Measurements from ENCODE around the gene GSN. TPM values are rescaled to one million over a fixed set of nuclear protein-coding genes. Genes with fewer than 3 reads are reported as not detected.

The GSN gene
- total and polyA plus RNA-seq, 2 of the 13 experiments (the other 11 are each of a cell fraction or from before 2014, with no cell fraction given) = 294 to 307 TPM

GRCh38 chr9:121281614-121282276 lies 13.8 kb downstream of the GSN start (continued):
- TF ChIP-seq KIAA2018 (CRISPR knock-in tag; IDR thresholded peaks at IDR 0.05; ENCODE audit: borderline replicate concordance) (no peak), SOX13 (IDR thresholded peaks at IDR 0.05) (peak; percentile 38; the same call in 1 of the 2 replicates), SOX13 (CRISPR knock-in tag; conservative IDR thresholded peaks at IDR 0.05 in 1 of 2, IDR thresholded peaks at IDR 0.05 in 1 of 2) (peak in 1 of 2 experiments; percentile 73; a peak in 2 of 4 replicates), ARID5B (CRISPR knock-in tag; IDR thresholded peaks at IDR 0.05) (peak; percentile 86), ZBTB44 (CRISPR knock-in tag; IDR thresholded peaks at IDR 0.05) (no peak), GABPA (IDR thresholded peaks at IDR 0.05; ENCODE audit: low read depth, low read length) (no peak), GABPA (CRISPR knock-in tag; IDR thresholded peaks at IDR 0.05; ENCODE audit: low read depth) (peak; percentile 27; the same call in 1 of the 2 replicates), ZNF124 (CRISPR knock-in tag; IDR thresholded peaks at IDR 0.05) (no peak), THAP7 (CRISPR knock-in tag; IDR thresholded peaks at IDR 0.05) (no peak), ZNF619 (CRISPR knock-in tag; IDR thresholded peaks at IDR 0.05) (no peak), ZNF556 (CRISPR knock-in tag; IDR thresholded peaks at IDR 0.05; ENCODE audit: borderline replicate concordance) (0 out of 2 replicates have a peak, but pooled peaks have one; percentile 4), NFYC (CRISPR knock-in tag; IDR thresholded peaks at IDR 0.05) (no peak), ZBTB2 (CRISPR knock-in tag; IDR thresholded peaks at IDR 0.05; ENCODE audit: low read depth) (no peak)

All from HepG2 (cell line).